Measurements from ENCODE around the gene ZFYVE21. TPM values are rescaled to one million over a fixed set of nuclear protein-coding genes. Genes with fewer than 3 reads are reported as not detected.

ZFYVE21 gene
- total and polyA plus RNA-seq, 10 donors = 21.8 to 71.1 (median 46.0) TPM

DNA sequence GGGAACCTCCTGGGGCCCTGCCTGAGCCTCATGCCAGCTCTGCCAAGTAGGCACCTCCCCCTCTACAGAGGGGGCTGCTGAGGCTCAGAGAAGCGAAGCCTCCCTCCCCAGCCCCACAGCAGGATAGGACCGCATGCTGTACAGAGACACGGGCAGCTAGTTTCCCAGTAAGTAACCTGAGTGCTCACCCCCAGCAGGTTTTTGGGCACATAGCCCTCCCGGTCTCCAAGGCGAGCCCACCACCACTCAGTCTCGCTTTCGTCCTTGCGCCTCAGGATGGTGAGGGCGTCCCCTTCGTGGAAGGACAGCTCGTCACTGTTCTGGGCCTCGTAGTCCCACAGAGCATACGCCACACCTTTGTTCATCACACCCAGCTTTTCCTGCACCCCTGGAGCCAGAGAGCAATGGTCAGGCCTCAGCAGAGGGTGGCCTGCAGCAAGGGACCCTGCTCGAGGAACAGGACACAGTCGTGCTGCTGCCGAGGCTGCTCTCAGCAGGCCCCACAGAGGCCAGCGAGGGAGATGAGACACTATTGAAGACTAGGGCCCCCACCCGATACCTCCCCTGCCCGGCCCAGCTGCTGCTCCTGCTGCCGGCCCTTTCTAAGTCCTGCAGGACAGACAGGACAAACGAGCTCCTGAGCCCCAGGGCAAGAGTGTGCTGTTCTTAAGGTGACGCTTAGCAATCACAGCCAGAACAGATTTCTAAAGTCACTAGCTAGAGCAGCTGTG, 20.4 kb downstream of the ZFYVE21 start:
- Histone ChIP-seq H3K27ac (peak overlapping the region in 5 of 8 donors; percentile 21 to 54 (median 29)), H3K9me3 (no peaks in the 10 kb centered on the region), H3K36me3 (peaks cover 0 to 96% (median 57%) of the 10 kb centered on the region in 6 donors), H3K4me3 (no peak overlapping the region), H3K4me1 (peaks cover 0 to 28% (median 13%) of the 10 kb centered on the region in 6 donors), H3K27me3 (replicated peaks in 1 of 7) (no peaks in the 10 kb centered on the region)
- WGBS, 5 donors = 89 to 94% (median 90%) methylated on average over 16 to 22 of the region's 22 CpGs
- TF ChIP-seq POLR2AphosphoS5 (IDR thresholded peaks at IDR 0.05) = no peak
- TF ChIP-seq POLR2A (IDR thresholded peaks at IDR 0.05) = no peak
- TF ChIP-seq, protein P1, sequence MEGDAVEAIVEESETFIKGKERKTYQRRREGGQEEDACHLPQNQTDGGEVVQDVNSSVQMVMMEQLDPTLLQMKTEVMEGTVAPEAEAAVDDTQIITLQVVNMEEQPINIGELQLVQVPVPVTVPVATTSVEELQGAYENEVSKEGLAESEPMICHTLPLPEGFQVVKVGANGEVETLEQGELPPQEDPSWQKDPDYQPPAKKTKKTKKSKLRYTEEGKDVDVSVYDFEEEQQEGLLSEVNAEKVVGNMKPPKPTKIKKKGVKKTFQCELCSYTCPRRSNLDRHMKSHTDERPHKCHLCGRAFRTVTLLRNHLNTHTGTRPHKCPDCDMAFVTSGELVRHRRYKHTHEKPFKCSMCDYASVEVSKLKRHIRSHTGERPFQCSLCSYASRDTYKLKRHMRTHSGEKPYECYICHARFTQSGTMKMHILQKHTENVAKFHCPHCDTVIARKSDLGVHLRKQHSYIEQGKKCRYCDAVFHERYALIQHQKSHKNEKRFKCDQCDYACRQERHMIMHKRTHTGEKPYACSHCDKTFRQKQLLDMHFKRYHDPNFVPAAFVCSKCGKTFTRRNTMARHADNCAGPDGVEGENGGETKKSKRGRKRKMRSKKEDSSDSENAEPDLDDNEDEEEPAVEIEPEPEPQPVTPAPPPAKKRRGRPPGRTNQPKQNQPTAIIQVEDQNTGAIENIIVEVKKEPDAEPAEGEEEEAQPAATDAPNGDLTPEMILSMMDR (IDR thresholded peaks at IDR 0.05 in 8 of 11, conservative IDR thresholded peaks at IDR 0.05 in 3 of 11) = no peak
- peak; percentile 65 for DNase-seq
- intact Hi-C loops (cut with DNase I; ENCODE audit: low total_unique reads) = no loop called here

DNA sequence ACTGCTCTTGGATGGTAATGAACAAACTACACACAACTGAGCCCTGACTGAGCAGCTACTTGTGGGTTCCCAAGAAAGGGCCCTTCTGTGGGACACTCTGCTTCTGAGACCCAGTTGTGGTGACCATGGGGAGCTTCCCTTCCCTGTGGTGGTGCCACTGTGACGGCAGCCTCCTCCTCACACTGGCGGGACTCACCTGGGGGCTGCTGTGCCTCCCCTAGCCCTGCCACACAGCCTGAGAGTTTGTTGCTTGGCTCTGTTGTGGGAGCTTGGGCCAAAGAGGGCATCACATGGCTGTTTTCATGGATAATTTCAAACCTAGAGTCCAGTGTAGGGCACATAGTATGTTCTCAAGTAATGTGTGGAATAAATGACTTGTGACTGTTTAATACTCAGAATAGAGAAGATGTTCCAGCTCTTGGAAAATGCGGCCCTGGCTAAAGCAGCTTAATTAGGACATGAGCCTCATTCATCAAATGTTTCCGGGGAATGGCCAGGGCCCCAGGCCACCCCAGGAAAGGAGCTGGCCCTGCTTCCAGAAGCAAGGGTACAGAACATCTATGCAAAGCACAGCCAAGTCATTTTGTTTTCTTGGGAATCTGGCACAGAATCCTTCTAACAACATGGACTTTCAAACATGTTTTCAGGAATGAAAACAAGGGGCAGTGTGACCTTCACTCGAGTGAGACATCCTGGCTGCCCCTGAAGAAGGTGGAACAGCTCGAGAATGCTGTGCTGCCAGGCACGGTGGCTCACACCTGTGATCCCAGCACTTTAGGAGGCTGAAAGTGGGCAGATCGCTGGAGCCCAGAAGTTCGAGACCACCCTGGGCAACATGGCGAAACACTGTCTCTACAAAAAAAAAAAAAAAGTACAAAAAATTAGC, 21.2 kb downstream of the ZFYVE21 start:
- H3K36me3 ChIP-seq = peaks cover 0 to 95% (median 56%) of the 10 kb centered on the region in 6 donors
- intact Hi-C loops (cut with DNase I; ENCODE audit: low total_unique reads) = no loop called here
- no peaks in the 10 kb centered on the region for H3K9me3 ChIP-seq
- peaks cover 3 to 35% (median 18%) of the 10 kb centered on the region in 6 donors for H3K4me1 ChIP-seq
- TF ChIP-seq POLR2A (IDR thresholded peaks at IDR 0.05) = no peak
- H3K27ac ChIP-seq = peak overlapping the region in 5 of 8 donors; percentile 14 to 30 (median 23)
- peak; percentile 31 for DNase-seq
- no peaks in the 10 kb centered on the region for H3K27me3 ChIP-seq (replicated peaks in 1 of 7)
- 81 to 89% (median 85%) methylated on average over 8 to 10 of the region's 10 CpGs for WGBS, 5 donors
- no peak overlapping the region for H3K4me3 ChIP-seq

DNA sequence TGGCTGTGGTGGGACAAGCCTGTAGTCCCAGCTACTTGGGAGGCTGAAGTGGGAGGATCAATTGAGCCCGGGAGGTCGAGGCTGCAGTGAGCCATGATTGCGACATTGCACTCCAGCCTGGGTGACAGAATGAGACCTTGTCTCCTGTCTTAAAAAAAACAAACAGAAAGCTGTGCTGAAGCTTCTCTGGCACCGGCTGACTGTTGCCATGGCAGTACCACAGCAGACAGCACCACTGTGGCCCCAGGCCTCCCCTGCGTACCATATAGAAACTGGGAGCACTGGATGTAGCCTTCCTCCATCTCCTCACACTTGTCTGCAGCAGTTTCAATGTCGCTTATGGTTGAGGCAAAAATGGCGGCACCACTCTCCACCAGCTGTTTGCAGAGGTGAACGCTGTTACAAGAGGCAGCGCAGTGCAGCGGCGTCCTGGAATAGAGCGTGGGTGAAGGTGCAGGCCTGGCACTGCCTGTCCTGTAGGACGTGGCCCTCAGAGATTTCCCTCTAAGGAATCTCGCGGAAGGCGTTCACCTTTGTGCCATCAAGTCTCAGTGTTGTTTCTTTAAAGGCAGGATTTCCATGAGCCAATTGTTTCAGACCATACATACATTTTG, 21.9 kb downstream of the ZFYVE21 start:
- H3K9me3 ChIP-seq = no peaks in the 10 kb centered on the region
- 93 to 96% (median 95%) methylated on average over 16 of the region's 16 CpGs for WGBS, 5 donors
- TF ChIP-seq, protein P1 (IDR thresholded peaks at IDR 0.05 in 8 of 11, conservative IDR thresholded peaks at IDR 0.05 in 3 of 11) = no peak
- TF ChIP-seq POLR2AphosphoS5 (IDR thresholded peaks at IDR 0.05) (no peak), POLR2A (IDR thresholded peaks at IDR 0.05) (no peak)
- H3K36me3 ChIP-seq = peaks cover 0 to 95% (median 50%) of the 10 kb centered on the region in 6 donors
- intact Hi-C loops (cut with DNase I; ENCODE audit: low total_unique reads) = no loop called here
- H3K27ac ChIP-seq = no peak overlapping the region
- no peaks in the 10 kb centered on the region for H3K27me3 ChIP-seq (replicated peaks in 1 of 7)
- peaks cover 6 to 43% (median 23%) of the 10 kb centered on the region in 6 donors for H3K4me1 ChIP-seq
- DNase-seq = peak; percentile 41
- H3K4me3 ChIP-seq = no peak overlapping the region

DNA sequence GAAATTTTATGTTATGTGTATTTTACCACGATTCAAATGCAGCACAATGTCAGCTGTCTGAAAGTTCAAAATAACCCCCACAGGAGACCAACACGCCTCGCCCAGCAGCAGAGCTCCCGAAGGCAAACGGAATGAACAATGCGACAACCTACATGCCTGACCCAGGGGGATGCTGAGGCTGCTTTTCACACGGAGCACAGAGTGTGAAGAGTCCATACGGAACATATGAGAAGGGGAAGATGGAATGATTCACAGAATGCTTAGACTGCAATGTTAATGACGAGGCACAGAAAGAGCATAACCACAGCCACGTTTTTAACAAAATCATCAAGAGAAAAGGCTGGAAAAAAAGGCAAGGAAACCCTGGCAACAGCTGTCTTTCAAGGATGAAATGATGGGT, 22.6 kb downstream of the ZFYVE21 start:
- Histone ChIP-seq H3K27ac (no peak overlapping the region), H3K4me3 (no peak overlapping the region), H3K9me3 (no peaks in the 10 kb centered on the region), H3K27me3 (replicated peaks in 1 of 7) (no peaks in the 10 kb centered on the region), H3K36me3 (peaks cover 0 to 94% (median 44%) of the 10 kb centered on the region in 6 donors), H3K4me1 (peaks cover 6 to 45% (median 26%) of the 10 kb centered on the region in 6 donors)
- WGBS, 5 donors = 79 to 93% (median 90%) methylated on average over 10 of the region's 10 CpGs
- intact Hi-C loops (cut with DNase I; ENCODE audit: low total_unique reads) = no loop called here
- DNase-seq = peak; percentile 30
- TF ChIP-seq POLR2AphosphoS5 (IDR thresholded peaks at IDR 0.05) (no peak), POLR2A (IDR thresholded peaks at IDR 0.05) (no peak)
- TF ChIP-seq, protein P1 (IDR thresholded peaks at IDR 0.05 in 8 of 11, conservative IDR thresholded peaks at IDR 0.05 in 3 of 11) = no peak

Measured in spleen (tissue), 11 donors.